GM18951 (cell line): Measurements from ENCODE around the gene ASCL5.

Experiments used
- POLR2A ChIP-seq: IDR thresholded peaks from 4 replicates; pipeline ENCODE4 v1.6.1; 2011; ENCODE audit warnings: mild to moderate bottlenecking; ENCODE audit not compliant: insufficient read length, insufficient read depth; ENCODE audit errors: extremely low read depth
- in situ Hi-C: fragments of 300-500 bp; cut with MboI; formaldehyde crosslinking; loops from one replicate; pipeline ENCODE4 v1.12.0; 2022; ENCODE audit warnings: low sequenced_read_pairs, mixed read lengths, inconsistent platforms; ENCODE audit not compliant: unreplicated experiment

ASCL5 gene

DNA sequence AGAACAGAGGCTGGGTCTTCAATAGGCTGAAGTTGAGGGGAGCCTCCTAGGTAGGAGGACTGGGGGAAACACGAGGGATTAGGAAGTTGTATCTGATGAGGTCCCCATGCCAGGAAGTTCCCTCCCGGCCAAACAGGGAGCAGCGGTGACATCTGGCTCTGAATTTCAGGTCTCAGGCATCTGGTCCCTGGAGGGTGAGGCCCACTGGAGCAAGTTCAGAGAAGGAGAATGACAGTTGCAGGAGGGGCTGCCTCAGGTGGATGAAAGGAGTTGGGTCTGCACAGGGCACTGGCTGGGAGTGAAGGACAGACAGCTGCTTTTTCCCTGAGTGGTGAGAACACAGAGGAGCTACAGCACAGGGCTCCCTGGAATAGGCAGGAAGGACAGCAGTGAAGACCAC lies 18.1 kb upstream of the ASCL5 start:
- in situ Hi-C loops: no loop called here
- no peak for TF ChIP-seq POLR2A

DNA sequence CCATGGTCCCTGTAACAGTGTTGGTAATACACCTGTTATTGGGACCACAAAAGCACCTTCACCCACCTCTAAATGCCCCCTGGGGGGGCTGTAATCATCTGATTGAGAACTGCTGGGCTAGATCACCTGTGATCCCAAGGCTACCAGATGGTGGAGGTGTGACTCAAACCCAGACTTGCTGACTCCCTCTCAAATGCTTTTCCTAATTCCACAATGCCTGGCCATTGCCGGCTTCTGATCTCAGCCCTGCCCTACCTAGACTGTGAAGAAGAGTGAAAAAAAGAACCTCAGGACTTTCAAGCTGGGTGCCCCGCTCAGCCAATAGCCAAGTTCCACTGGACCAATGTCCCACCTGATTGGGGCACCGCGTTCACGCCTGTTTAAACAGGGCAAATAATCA lies 17.7 kb upstream of the ASCL5 start:
- in situ Hi-C loops: no loop called here
- no peak for TF ChIP-seq POLR2A

DNA sequence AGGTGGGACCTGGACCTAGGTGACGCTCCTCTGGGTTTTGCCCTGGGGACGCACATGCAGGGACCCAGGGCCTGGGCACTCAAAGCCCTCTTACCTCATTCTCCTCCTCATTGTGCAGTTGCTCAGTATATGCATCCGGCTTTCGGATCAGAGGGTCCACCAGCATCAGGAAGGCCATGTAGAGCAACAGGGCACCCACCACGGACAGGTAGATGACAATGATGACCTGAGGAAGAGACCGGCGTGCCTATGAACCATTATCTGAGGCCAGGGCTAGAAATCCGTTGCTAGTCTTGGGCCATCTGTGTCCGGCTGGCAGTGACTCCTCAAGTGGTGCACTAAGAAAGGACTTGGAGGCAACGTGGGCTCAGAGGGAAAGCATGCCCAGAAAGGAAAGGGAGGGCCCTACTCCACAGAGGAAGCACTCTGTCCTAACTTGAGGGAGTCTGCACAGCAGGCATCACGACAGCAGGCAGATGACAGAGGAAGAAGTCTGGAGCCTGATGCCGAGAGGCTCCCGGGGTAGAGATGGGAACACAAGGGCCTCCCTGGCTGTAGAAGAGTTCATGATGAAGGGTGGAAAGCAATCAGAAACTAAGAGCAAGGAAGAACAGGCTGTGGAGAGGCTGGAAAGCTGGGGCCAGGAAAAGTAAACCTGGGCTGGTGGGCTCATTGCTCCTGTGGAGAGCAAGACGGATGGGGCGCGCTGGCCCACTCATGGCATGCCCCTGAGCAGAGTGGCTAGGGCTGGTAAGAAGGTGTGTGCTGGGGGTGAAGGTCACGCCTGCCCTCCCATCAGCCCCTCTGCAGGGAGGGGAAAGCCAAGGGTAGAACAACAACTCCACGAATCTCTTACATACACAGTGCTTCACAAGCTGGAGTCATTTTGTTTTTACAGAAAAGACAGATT lies 17.0 kb upstream of the ASCL5 start:
- in situ Hi-C loops: no loop called here
- no peak for TF ChIP-seq POLR2A

DNA sequence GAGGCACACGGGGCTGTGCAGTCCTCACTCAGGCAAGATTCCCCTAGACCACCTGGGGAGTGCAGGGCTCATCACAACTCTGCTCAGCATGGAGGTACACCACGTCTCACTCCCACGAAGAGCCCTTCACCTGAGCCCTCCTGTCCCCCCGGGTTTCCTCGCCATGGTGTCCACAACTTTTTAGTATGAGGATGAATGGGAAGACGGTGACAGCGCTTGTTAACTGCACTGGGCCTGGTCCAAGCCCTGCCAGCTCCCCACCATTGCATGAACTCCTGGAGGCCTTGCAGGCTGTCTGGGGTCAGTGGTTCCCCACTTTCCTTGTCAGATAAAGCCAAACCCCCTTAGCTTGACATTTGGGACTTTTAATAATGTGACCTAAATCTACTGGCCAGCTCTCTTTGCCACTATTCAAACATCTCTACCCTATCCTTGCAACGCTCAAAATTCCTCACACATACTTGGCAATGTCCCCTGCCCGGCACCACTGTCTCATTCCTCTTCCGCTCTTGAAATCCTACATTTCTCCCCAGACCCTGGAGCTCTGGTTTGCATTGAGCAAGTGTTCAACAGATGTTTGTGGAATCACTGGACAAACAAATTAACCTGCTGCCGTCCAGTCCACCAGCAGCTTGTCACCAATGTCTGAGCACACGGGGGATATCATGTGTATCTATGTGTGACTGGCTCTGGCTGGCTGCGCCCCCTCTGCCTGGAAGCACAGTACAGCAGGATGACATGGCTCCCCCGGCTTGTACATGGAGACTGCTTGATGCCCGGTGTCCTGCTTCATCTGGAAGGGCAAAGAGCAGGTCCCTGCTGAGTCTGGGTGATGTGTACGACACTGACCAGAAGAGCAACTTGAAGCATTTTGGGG lies 16.1 kb upstream of the ASCL5 start:
- in situ Hi-C loops: no loop called here
- no peak for TF ChIP-seq POLR2A

DNA sequence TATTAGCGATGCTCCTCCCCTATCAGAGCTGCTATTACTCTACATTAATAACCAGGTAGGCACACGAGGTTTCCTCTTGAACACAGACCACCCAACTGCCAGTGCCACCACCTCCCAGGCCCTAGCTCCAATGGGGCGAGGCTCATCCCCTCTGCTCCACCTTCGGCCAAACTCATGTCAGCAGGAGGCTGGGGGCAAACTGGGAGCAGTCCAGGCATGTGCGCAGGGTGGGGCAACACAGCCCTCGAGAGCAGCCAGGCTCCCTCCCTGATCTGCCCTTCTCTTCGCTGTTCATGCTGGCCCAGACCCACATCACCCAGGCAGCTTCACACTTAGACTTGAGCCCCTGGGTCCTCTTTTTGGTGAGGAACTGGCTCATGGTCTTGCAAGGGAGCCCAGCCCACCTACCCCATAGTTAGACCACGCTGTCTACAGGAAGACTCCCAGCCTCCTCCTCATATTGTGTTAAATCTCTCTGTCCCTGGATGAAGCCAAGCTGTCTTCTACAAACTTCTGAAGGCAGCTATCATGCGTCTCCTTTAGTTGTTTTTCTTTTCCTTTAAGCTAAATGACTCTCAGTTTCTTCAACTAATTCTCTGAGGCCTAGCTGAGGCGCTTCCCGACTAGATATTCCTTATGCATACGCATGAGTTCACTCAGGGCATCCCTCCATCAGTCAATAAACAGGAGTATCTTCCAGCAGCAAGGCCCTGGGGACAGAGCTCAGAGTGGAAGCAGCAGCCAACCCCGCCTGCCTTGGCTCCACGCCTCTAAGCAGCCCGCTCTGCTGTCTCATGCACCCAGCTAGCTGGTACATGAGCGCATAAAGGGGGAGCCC lies 15.2 kb upstream of the ASCL5 start:
- no peak for TF ChIP-seq POLR2A
- in situ Hi-C loops: no loop called here

DNA sequence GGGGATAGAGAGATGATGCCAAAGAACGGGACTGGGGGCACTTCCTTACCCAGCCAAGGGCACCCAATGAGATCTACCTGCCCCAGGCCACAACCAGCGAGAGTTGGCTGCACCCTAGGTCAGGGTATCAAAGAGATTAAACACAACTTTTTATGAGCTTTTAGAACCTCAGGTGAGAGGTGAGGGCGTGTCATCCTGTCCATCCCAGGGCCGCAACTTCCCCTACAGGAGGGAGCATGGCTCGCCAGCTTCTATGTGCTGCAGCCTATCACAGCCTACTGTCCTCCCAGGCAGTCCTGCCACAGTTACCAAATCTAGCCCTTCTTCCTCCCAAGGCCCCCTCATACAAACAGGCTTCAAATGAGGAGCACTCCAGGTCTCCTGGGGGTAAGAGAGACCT lies 14.4 kb upstream of the ASCL5 start:
- TF ChIP-seq POLR2A: no peak
- in situ Hi-C loops: no loop called here

DNA sequence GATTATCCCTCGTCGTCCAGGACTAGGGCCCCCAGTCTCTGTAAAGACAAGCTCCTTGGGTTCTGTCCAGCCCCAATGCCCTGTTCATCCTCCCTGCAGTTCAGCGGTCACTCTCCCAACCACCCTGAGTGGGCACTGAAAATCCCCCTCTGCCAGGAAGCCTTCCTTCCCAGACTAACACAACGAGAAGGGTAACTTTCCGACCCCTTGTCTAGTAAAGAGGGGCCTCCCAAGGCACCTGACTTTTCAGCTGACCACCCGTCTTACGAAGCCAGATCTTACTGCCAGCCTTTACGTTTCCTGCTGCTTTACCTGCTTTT lies 13.9 kb upstream of the ASCL5 start:
- TF ChIP-seq POLR2A: no peak
- in situ Hi-C loops: no loop called here

DNA sequence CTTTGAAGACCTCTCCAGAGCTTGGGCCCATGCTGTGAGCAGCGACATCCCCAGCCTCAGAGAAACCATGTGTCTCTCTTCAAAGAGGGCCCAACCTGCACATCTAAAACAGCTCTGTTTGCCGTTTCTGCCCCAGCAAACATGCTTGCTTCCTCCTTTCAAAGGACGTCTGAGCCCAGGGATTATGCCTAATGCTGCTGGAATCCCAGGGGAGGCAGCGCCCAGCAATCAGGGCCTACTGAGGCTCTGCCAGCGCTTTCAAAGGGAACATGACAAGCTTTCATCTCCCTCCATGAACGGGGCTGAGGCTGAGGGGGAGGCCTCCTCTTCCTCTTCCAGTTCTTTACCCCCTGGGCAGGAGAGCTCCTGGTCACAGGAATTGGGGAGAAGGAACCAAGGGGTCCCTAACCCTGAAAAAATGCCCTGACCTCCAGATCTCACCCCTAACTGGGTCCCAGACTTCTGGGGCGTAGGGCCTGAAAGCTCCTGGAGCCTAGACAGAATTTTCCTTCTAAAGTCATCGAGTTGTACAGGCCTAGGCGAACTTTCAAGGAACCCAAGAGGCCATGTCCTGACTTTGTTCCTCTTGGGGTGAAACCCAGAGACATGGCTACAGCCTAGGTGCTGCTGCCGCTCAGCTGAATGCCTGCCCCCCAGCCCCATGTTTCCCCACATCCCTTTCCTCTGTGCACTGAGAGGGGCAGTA lies 13.4 kb upstream of the ASCL5 start:
- no peak for TF ChIP-seq POLR2A
- in situ Hi-C loops: no loop called here

DNA sequence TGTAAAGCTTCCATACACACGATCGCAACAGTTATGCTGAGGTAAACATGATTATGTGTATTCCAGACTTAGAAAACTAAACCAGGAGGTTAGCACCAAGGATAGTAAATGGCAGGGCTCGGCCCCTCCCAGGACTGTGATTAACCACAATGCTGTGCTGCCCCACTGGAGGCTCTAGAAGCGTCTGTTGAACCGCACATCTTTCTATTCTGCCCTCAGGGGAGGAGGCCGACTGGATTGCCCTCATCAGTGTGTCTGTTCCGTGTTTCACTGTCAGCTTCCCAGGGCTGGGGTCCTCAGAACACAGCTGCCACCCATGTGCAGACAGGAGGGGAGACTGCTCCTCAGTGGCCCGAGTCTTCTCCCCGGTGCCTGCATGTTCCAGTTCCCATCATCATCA lies 12.8 kb upstream of the ASCL5 start:
- in situ Hi-C loops: no loop called here
- no peak for TF ChIP-seq POLR2A

DNA sequence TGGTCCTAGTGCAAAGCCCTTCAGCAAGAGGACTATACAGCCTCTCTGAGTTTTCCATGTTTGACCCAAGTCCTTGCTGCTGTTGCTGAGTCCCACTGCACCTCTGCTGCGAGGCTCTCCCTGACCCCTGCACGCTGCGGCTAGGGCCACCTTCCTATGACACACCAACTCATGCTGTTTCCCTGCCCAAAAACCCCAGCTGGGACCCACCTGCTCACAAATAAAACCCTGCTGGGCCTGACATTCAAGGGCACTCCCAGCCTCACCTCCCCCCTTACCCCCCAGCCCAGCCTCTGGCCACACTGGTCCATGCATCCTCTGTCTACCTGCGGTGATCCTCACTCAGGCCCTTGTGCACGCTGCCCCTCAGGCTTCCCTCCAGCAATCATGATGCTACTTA lies 12.3 kb upstream of the ASCL5 start:
- in situ Hi-C loops: no loop called here
- no peak for TF ChIP-seq POLR2A

DNA sequence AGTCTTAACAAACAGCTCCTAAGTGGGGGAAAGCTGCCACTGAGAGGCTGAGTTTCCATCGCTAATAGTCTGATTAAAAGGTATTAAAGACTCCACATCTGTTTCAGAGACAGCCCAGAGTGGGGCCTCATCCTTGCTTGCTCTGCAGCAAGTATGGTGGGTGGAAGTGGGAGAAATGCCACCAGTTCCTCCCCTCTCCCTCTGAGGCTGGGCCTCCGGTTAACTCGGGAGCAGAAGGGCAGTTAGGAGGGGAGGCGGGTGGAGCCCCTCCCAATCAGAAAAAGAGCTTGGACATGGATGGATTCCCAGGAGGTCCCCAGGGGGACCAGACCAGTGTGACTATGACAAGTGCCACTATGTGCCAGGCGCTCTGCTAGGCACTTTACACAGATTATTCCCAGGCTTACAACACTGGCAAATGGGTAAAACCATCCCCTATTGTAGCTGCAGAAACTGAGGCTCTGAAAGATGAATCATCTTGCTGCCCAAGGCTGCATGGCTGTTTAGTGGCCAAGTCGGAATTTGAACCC lies 11.4 kb upstream of the ASCL5 start:
- no peak for TF ChIP-seq POLR2A
- in situ Hi-C loops: no loop called here

DNA sequence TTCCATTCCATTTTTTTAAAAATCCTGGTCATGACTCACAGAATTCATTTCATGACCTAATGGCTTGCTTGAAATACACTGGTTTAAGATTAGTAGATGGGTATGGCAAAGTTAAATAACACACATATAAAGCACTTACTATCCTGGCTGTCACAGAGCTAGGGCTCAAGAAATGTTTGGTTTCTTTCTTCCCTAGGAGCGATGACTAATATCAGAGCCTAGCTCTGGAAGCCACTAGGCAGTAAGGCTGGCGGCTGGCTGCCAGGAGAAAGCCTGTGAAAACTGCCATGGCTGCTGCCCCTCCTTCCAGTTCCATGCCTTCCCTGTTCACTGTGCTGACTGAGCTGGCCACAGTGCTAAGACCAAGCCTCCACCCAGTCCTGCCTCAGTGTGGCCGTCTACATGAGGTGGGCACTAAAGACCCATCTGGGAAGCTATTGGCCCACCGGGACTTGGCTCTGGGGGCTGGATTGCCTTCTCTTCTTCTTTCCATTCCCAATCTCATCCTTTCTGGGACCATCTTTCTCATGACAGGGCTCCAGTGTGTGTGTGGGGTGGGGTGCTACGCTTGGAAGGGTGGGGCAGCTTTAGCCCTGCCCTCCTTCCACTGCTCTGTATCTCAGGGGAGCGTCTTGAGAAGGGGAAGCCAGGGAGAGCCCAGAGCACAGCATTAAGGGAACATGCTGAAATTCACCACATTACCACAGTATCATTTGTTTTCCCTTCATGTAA lies 10.8 kb upstream of the ASCL5 start:
- no peak for TF ChIP-seq POLR2A
- in situ Hi-C loops: no loop called here
